ENCODE measurements around the gene MAML1.
"Not testable (repeated sequence)": the region's sequence is repeated elsewhere in the genome, so short reads cannot be mapped to it uniquely, and the experiment has no call there.

The MAML1 gene

GRCh38 chr5:179733772-179734126 lies 1.1 kb downstream of the MAML1 start:
- peak overlapping the region; percentile 89 for H3K4me3 ChIP-seq (ENCODE audit: low read depth, low read length)

DNA sequence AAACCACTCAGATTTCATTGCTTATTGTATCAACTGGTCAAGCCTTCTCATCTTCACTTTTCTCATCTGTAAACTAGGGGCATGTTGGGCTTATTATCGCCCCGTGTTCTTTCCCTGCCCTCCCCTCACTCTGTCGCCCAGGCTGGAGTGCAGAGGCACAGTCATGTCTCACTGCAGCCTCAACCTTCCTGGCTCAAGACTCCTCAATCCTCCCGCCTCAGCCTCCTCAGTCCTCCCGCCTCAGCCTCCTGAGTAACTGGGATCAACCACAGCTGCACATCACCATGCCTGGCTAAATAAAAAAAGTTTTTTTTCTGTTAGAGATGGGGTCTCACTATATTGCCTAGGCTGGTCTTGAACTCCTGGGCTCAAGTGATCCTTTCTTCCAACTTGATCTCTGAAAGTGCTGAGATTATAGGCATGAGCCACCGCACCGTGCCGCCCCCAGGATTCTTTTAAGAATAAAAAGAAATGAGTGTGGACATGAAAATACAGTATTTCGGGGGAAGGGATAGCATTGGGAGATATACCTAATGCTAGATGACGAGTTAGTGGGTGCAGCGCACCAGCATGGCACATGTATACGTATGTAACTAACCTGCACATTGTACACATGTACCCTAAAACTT lies 2.0 kb downstream of the MAML1 start:
- H3K4me3 ChIP-seq (ENCODE audit: low read depth, low read length): peak overlapping the region; percentile 89

DNA sequence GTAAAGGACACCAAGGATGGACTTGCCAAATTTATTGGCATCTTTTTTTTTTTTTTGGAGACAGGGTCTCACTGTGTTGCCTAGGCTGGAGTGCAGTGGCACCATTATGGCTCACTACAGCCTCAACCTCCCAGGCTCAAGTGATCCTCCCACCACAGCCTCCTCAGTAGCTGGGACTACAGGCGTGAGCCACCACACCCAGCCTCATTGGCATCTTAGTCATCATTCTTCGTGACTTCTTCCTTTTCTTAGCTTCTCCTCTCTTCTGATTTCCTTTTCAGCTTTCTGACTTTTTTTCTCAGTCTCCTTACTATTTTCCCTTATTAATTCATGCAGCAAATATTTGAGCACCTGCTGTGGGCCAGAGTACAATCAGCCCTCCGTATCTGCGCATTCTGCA lies 6.1 kb downstream of the MAML1 start:
- H3K4me3 ChIP-seq (ENCODE audit: low read depth, low read length): no peak overlapping the region

- not testable (repeated sequence) for H3K4me3 ChIP-seq (ENCODE audit: low read depth, low read length)
These were observed 11.5 kb downstream of the MAML1 start for GRCh38 chr5:179744106-179744505.

DNA sequence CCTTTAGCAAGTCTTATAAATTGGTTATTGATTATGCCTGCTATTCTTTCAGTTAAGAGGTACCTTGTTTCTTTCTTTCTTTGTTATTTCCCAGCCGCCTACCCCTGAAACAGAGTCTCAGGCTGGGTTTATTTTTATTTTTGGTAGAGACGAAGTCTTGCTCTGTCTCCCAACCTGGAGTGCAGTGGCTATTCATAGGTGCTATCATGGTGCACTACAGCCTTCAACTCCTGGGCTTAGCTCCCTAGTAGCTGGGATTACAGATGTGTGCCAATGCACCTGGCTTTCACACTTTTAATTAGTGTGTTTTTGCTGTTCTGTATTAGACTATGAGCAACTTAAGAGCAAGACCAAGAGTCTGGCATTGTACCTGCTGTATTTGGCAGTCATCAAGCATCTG lies 14.2 kb downstream of the MAML1 start:
- no peak overlapping the region for H3K4me3 ChIP-seq (ENCODE audit: low read depth, low read length)

- no peak overlapping the region for H3K4me3 ChIP-seq (ENCODE audit: low read depth, low read length)
These were observed 15.2 kb downstream of the MAML1 start for GRCh38 chr5:179747811-179748210.

DNA sequence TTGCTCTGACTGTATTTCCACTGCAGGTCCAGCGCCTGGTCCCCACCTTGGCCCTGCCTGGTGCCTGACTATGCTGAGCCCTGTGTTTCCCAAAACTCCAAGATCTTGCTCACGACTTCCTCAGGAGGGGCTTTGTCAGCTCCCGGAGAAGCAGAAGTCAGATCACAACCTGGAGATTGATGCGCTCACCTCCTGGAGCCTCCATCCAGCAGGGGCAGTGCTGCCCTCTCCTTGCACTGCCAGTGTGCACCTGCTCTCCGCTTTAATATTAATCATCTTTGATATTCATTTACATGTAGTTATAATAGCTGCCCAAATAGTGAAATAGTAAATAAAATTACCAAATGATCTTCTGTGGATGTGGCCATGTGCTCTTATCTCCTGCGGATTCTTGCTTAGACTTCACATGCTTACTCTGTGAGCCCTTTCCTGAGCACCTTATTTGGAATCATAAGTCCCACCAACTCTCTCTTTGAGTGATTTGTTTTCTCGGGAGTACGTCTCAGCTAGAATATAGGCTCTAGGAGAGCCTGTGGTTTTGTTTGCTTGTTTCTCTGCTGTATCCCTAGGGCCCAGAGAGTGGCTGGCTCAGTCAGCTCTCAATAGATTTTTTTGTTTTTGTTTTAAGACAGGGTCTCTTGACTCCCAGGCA lies 17.4 kb downstream of the MAML1 start:
- no peak overlapping the region for H3K4me3 ChIP-seq (ENCODE audit: low read depth, low read length)

DNA sequence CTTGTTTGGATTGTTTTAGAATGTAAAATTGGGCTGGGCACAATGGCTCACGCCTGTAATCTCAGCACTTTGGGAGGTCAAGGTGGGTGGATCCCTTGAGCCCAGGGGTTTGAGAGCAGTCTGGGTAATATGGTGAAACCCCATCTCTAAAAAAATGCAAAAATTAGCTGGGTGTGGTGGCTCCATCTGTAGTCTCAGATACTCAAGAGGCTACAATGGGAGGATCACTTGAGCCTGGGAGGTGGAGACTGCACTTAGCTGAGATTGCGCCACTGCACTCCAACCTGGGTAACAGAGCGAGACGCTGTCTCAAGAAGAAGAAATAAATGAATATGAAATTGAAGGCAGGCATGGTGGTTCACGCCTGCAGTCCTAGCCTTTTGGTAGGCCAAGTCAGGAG lies 21.3 kb downstream of the MAML1 start:
- no peak overlapping the region for H3K4me3 ChIP-seq (ENCODE audit: low read depth, low read length)

- H3K4me3 ChIP-seq (ENCODE audit: low read depth, low read length): no peak overlapping the region
These were observed 22.4 kb downstream of the MAML1 start for GRCh38 chr5:179755022-179755421.

DNA sequence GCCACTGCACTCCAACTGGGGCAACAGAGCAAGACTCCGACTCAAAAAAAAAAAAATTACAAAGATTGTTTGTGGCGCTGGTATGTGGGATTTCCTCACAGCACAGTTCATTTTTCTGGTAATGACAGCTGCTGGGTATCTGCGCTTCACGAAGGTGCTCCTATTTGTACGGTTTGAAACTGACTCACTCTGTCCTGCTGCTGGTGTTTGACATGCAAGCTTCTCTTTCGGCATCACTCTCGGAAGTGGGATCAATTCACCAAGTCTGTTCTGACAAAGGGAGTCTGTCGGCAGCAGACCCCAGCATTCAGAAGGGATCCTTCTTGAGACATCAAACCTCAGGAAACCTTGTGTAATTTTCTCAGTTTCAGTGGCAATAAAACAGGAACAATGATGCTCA lies 26.3 kb downstream of the MAML1 start:
- no peak overlapping the region for H3K4me3 ChIP-seq (ENCODE audit: low read depth, low read length)

- H3K4me3 ChIP-seq (ENCODE audit: low read depth, low read length): no peak overlapping the region
These were observed 27.2 kb downstream of the MAML1 start for GRCh38 chr5:179759581-179760551.

GRCh38 chr5:179762079-179762780 lies 29.6 kb downstream of the MAML1 start:
- H3K4me3 ChIP-seq (ENCODE audit: low read depth, low read length): no peak overlapping the region

GRCh38 chr5:179762781-179763176 lies 30.2 kb downstream of the MAML1 start:
- H3K4me3 ChIP-seq (ENCODE audit: low read depth, low read length): no peak overlapping the region

- H3K4me3 ChIP-seq (ENCODE audit: low read depth, low read length): no peak overlapping the region
These were observed 30.8 kb downstream of the MAML1 start for GRCh38 chr5:179763215-179763945.

GRCh38 chr5:179764056-179764455 lies 31.4 kb downstream of the MAML1 start:
- no peak overlapping the region for H3K4me3 ChIP-seq (ENCODE audit: low read depth, low read length)

- H3K4me3 ChIP-seq (ENCODE audit: low read depth, low read length): no peak overlapping the region
These were observed 32.8 kb downstream of the MAML1 start for GRCh38 chr5:179765400-179765799.

GRCh38 chr5:179766021-179766725 lies 33.6 kb downstream of the MAML1 start:
- H3K4me3 ChIP-seq (ENCODE audit: low read depth, low read length): no peak overlapping the region

- no peak overlapping the region for H3K4me3 ChIP-seq (ENCODE audit: low read depth, low read length)
These were observed 34.3 kb downstream of the MAML1 start for GRCh38 chr5:179766726-179767455.

- no peak overlapping the region for H3K4me3 ChIP-seq (ENCODE audit: low read depth, low read length)
These were observed 35.0 kb downstream of the MAML1 start for GRCh38 chr5:179767496-179768100.
